ENCODE results near the gene MROH2B.

DNA sequence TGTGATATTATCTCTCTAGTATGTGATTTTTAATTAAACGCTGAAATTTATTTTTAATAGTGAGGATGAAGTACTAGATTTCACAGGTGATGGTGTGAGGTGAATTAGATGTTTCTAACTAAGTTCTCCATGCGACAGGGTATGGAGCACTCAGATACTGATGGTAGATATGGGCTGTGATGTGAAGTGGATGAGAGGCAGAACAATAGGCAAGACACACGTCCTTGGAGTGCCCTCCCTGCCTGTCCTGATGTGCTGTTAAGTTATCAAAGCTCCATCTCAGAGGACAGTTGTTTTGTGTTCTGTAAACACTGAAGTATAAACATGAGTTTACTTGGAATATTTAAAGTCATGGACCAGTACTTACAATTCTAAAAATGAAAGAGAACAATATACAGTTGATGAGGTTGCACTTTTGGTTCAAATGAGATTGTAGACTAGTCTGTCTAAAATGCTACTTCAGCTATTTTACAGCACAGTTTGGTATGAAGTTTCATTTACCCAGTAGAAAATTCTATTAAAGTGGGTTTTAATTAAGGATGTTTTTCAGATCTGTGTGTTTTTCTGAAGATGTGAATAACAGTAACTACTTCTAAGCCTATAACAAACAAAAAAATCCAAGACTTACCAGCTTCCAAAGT is 97.7 kb downstream of the MROH2B start:
- no peak for TF ChIP-seq POLR2AphosphoS5 (IDR thresholded peaks at IDR 0.05)
- TF ChIP-seq, protein P1, sequence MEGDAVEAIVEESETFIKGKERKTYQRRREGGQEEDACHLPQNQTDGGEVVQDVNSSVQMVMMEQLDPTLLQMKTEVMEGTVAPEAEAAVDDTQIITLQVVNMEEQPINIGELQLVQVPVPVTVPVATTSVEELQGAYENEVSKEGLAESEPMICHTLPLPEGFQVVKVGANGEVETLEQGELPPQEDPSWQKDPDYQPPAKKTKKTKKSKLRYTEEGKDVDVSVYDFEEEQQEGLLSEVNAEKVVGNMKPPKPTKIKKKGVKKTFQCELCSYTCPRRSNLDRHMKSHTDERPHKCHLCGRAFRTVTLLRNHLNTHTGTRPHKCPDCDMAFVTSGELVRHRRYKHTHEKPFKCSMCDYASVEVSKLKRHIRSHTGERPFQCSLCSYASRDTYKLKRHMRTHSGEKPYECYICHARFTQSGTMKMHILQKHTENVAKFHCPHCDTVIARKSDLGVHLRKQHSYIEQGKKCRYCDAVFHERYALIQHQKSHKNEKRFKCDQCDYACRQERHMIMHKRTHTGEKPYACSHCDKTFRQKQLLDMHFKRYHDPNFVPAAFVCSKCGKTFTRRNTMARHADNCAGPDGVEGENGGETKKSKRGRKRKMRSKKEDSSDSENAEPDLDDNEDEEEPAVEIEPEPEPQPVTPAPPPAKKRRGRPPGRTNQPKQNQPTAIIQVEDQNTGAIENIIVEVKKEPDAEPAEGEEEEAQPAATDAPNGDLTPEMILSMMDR (IDR thresholded peaks at IDR 0.05 in 8 of 11, conservative IDR thresholded peaks at IDR 0.05 in 3 of 11), result no peak

Data from spleen (tissue), 7 donors.